HG03571 (cell line): ENCODE results near the gene NAT16.
"Not testable (repeated sequence)": the region's sequence is repeated elsewhere in the genome, so short reads cannot be mapped to it uniquely, and the experiment has no call there.

Experiments
- ATAC-seq: cut with Tn5 transposase; IDR thresholded peaks from one replicate; pipeline ENCODE4 v1.9.1; 2021; ENCODE audit not compliant: unreplicated experiment

The NAT16 gene

DNA sequence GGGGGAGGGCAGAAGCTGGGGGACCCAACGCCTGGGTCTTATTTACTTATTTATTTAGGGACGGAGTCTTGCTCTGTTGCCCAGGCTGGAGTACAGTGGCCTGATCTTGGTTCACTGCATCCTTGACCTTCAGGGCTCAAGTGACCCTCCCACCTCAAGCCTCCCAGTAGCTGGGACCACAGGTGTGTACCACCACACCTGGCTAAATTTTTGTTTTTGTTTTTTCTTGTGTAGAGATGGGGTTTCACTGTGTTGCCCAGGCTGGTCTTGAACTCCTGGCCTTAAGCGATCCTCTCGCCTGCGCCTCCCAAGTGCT lies 22.5 kb upstream of the NAT16 start:
- ATAC-seq = no peak

- no peak for ATAC-seq
Measured at GRCh38 chr7:101201695-101202602, 21.9 kb upstream of the NAT16 start.

DNA sequence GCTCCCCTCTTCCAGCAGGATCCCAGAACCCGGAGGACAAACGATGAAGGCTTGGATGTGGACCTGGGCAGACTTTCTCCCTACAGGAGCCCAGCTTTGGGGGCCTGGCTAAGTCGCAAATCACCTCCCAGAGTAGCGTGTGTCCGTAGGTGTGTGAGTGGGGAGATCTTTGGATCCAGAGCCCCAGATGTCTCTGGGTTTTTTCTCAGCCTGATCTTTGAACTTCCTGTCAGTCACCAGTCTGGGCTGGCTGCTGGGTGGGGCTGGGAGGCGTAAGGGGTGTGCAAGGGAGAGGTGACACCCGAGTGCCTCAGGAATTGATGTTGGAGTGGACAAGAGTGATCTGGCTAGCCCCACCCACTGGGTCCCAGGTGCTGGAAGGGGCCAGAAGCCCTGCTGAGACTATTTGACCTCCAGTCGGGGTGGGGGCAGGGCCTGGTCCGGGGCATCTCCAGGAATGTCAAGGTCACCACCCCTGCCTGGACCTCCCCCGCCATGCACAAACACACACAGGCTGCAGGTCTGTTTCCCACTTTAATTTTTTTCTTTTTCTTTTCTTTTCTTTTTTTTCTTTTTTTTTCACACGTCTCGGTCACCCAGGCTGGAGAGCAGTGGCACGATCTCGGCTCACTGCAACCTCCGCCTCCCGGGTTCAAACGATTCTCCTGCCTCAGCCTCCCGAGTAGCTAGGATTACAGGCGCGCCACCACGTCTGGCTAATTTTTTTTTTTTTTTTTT lies 20.9 kb upstream of the NAT16 start, which contains the start of gene MOGAT3:
Gene MOGAT3, minus strand, starts transcription at position 175 of the 738 bp plus-strand sequence. CDS start 182 bp downstream, outside the sequence.
- ATAC-seq = no peak

- no peak for ATAC-seq
Measured at GRCh38 chr7:101200504-101200861, 20.4 kb upstream of the NAT16 start.

- not testable (repeated sequence) for ATAC-seq
Measured at GRCh38 chr7:101199522-101199921, 19.4 kb upstream of the NAT16 start.

DNA sequence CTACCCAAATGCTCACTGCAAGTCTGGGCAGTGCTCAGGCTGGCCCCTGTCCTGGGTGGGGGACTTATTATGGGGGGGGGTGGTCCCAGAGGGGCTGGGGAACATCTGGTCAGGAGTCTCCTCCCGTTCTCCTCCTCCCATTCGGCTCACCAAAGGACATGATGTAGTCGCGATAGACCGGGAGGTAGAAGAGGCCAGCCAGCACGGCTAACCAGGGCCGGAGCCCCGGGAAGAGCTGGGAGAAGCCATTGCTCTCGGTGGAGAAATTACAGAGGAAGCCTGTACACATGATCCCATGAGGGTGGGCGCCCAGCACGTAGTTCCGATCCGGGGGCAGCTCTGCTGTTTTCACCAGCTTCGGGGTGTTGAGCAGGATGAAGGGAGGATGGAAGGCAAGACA lies 18.4 kb upstream of the NAT16 start:
- no peak for ATAC-seq

DNA sequence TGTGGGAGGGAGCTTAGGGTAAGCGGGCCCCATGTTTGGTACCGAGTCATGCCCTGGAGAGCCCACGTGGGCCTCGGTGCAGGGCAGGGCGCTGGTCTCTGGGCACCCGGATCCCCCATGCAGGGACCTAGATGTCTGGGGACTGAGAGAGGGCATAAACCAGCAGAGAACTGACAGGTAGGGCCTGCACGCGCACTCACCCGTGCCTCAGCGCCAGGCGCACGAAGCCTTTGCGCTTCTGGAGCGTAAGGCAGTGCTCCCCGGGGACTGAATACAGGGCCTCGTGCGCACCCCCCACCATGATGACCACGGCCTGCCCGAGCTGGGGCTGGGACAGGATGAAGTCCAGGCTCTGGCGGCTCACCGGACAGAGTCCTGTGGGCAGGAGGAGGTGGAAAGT lies 17.9 kb upstream of the NAT16 start:
- ATAC-seq = no peak

DNA sequence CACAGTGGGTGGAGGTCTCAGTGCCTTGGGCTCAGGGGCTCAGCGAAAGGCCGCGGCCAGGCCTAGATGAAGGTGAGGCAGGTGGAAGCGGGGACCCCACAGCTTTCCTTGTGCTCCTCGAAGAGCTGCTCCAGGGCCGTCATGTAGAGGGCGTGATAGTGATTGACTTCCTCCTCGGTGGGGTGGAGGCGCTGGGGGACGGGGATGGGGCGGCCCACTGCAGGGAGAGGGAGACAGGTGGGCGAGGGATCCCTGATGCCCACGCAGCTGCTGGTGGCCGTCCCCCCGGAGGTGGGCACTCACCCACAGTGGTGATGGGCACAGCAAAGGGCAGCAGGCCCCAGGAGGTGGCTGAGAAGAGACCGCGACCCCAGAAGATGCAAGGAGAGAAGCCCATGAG lies 15.8 kb upstream of the NAT16 start:
- ATAC-seq = no peak

GRCh38 chr7:101189109-101189508 lies 9.0 kb upstream of the NAT16 start:
- ATAC-seq = no peak

DNA sequence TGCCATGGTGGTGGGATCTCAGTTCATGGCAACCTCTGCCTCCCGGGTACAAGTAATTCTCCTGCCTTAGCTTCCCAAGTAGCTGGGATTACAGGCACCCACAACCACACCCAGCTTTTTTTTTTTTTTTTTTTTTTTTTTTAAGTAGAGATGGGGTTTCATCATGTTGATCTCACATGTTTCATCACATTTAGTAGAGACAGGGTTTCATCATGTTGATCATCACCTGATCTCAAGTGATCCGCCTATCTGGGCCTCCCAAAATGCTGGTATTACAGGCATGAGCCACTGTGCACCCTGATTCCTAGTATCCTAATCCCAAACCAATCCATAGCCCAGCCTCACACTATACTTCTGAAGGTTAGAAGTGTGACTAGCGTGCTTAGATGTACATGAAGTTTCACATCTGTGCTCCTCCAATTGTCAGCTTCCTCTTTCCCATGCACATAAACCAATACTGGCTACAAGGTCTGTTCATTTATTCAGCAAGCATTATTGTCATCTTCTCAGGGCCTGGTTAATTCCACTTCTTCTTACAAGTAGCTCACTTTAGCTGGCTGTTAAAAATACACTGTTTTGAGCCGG lies 6.8 kb upstream of the NAT16 start:
- no peak for ATAC-seq

GRCh38 chr7:101186194-101186593 lies 6.1 kb upstream of the NAT16 start:
- no peak for ATAC-seq

DNA sequence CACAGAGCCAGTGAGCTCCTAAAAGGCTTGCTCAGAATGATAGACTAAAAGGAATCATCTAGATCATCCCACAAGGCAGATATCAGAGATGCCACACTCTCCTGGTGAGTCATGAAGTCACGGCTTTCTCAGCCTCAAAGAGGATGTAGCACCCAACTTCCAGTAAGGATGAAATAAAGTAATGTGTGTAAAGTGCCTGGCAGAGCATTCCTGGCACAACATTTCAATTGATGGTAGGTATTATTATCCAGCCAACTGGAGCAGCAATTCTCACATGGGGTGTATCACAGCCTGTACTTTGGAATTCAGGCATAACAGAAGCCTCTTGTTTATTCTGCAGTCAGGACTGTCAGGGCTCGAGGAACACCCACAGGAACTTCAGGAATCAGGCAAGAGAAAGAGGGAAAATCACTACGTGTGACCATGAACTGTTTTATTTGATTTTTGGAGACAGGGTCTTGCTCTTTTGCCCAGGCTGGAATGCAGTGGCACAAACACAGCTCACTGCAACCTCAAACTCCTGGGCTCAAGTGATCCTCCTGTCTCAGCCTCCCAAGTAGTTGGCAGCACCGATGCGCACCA lies 5.3 kb upstream of the NAT16 start:
- no peak for ATAC-seq

- ATAC-seq = no peak
Measured at GRCh38 chr7:101179713-101180112, 380 bp downstream of the NAT16 start.

DNA sequence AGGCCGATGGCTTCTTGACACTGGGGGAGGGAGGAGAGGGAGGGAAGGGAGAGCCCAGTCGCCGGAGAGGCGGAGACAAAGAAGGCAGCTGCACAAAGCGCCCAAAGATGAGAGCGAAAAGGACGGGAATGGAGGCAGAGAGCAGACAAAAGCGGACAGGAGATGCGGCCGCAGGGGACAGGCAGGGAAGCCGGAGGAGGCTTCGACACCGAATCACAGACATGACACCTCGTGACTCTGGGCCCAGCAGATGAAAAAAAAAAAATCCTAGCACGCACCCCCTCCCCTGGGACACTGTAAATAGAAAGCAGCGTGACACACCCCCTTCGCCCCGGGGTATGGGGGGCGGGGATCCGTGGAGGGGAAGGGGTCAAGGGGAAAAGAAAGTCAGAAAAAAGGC lies 976 bp downstream of the NAT16 start:
- no peak for ATAC-seq

- ATAC-seq = no peak
Measured at GRCh38 chr7:101177644-101178043, 2.4 kb downstream of the NAT16 start.

- ATAC-seq = no peak
Measured at GRCh38 chr7:101175664-101176063, 4.4 kb downstream of the NAT16 start.

- no peak for ATAC-seq
Measured at GRCh38 chr7:101174322-101174854, 5.7 kb downstream of the NAT16 start.

DNA sequence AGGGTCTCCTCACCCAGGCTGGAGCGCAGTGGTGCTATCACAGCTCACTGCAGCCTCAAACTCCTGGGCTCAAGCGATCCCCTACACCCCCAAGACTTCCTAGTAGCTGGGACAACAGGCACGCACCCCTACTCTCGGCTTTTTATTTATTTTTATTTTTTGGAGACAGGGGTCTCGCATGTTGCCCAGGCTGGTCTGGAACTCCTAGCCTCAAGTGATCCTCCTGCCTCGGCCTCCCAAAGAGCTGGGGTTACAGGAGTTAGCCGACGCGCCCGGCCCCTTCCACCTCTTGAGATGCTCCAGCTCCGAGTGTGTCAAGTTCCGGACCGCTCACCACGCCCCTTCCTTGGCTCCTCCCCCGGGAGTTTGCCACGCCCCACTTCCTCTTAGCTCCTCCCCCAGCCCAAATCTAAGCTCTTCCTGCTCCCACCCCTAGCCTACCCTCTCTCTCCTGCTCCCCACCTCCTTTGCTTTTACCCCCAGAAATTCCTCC lies 6.3 kb downstream of the NAT16 start:
- ATAC-seq = peak; percentile 60

- no peak for ATAC-seq
Measured at GRCh38 chr7:101172854-101173751, 7.0 kb downstream of the NAT16 start.
